Activated CD4-positive, alpha-beta T cell treated with anti-CD3 and anti-CD28 coated beads for 24 hours (primary cell): ENCODE results near the gene RIPK1.
A peak's percentile ranks its signal among the peaks of the same experiment; 100 is the strongest.
"Not testable (repeated sequence)": the region's sequence is repeated elsewhere in the genome, so short reads cannot be mapped to it uniquely, and the experiment has no call there.

Experiments used
- DNase-seq, 2 donors: peaks; one replicate each; pipeline ENCODE4 v3.0.0-alpha.2; 2020; ENCODE audit warnings: low read depth in 2 of 2

The RIPK1 gene

GRCh38 chr6:3068329-3069214 is at the start of gene RIPK1:
TSS of gene RIPK1 (plus strand) at chr6:3068494. CDS start at chr6:3076824, 8,330 bp downstream.
- DNase-seq: peak; percentile 89 to 91

DNA sequence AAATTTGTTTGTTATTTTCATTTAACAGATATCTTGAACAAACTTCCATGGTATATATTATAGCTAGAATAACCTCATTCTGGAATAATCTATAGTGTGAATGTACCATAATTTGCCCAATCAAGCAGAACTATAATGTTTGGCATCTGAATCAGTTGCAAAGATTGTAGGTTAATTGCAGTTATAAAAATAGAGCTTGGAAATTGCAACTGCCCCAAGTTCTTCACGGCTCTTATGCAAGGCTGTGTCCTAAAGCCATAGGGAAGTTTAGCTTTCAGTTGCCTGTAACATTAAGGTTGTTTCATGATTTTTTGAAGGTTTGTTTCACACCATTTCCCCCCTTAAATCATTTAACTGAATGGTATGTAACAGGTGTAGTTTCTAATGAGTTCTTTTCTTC is 49.2 kb upstream of the RIPK1 start:
- no peak for DNase-seq

DNA sequence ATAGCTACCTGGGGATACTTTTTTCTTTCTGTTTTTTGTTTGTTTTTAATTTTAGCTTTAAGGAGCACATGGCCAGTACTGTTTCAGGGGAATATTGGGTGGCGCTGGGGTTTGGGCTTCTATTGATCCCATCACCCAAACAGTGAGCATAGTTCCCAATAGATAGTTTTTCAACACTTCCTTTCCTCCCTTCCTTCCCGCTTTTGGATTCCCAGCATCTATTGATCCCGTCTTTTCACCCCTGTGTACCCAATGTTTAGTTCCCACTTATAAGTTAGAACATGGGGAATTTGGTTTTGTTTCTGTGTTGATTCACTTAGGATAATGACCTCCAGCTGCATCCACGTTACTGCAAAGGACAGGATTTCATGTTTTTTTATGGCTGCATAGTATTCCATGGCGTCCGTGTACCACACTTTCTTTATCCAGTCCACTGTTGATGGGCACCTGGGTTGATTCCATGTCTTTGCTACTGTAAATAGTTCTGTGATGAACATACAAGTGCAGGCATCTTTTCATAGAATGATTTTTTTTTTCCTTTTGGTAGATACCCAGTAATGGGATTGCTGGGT is 48.5 kb upstream of the RIPK1 start:
- no peak for DNase-seq

- DNase-seq: not testable (repeated sequence)
Measured at GRCh38 chr6:3020976-3021598, 47.2 kb upstream of the RIPK1 start.

DNA sequence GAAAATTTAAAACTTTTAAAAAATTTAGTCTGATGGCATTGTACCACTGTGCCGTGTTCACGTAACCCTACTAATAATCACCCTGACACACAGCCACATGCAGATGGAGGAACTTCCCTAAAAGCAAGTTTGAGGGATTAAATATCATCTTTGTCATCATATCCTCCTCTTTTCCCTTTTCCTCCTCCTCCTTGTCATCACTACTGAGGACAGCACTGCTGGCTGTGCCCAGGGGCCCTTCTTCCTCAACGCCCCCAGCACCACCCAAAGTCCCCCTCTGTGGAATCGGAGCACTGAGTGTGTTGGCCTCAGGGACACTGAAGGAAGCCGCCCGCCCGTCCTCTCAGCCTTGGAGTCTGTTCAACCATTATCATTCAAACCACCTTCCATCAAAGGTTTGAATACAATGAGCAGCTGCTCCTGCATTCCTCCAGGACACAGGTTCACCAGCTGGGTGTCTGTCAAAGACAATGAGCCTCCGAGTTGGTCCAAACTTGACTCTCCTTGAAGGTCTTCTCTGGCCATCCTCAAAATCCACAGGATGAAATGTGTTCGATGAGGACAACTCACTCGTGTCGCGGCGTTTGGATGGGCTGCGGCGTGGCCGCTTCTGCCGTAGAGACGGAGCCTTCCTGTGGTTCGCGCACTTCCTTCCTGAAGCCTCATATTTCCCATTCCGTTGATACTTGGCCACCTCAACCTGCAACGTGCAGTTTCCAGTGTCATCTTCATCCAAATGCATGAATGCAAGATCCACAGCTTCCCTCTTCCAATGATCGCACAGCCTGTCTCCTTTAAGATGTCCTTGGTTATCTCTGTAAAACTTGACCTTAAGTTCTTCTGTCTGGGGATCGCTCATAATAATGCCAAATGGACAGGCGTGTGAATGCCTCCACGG is 45.3 kb upstream of the RIPK1 start:
- peak in 1 of 2 donors; percentile 28 for DNase-seq

GRCh38 chr6:3023663-3024483 is 44.4 kb upstream of the RIPK1 start:
- peak; percentile 83 to 84 for DNase-seq

GRCh38 chr6:3026791-3027626 is 41.3 kb upstream of the RIPK1 start:
- no peak for DNase-seq

DNA sequence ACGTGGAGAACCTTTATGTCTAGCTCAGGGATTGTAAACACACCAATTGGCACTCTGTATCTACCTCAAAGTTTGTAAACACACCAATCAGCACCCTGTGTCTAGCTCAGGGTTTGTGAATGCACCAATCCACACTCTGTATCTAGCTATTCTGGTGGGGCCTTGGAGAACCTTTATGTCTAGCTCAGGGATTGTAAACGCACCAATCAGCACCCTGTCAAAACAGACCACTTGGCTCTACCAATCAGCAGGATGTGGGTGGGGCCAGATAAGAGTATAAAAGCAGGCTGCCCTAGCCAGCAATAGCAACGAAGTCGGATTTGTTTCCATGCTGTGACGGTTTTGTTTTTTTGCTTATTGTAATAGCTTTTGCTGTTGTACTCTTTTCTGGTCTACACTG is 40.1 kb upstream of the RIPK1 start:
- DNase-seq: not testable (repeated sequence)

GRCh38 chr6:3031857-3032640 is 36.2 kb upstream of the RIPK1 start:
- no peak for DNase-seq

DNA sequence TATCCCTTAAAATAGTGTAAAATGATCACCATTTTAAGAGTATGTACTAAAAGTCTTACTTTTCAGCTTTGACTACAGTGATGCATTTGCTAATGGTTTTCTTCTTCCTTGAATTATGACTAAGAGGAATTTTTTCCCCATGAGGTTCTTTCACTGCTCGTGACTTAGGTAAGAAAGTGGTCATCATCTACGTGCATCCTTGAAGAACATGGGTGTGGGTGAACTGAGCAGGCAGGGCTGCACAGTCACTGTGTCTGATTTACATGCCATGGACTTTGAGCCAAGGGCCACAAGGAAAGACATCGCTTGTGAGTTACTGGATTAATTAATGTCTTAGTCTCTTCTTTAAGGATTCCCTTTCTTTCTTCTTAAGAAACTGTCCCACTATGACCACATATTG is 35.3 kb upstream of the RIPK1 start:
- DNase-seq: no peak

- no peak for DNase-seq
Measured at GRCh38 chr6:3033652-3034051, 34.6 kb upstream of the RIPK1 start.

- DNase-seq: no peak
Measured at GRCh38 chr6:3035397-3035796, 32.9 kb upstream of the RIPK1 start.

GRCh38 chr6:3036861-3037637 is 31.2 kb upstream of the RIPK1 start:
- DNase-seq: no peak

- no peak for DNase-seq
Measured at GRCh38 chr6:3037638-3038365, 30.5 kb upstream of the RIPK1 start.

GRCh38 chr6:3039384-3039783 is 28.9 kb upstream of the RIPK1 start:
- DNase-seq: no peak

DNA sequence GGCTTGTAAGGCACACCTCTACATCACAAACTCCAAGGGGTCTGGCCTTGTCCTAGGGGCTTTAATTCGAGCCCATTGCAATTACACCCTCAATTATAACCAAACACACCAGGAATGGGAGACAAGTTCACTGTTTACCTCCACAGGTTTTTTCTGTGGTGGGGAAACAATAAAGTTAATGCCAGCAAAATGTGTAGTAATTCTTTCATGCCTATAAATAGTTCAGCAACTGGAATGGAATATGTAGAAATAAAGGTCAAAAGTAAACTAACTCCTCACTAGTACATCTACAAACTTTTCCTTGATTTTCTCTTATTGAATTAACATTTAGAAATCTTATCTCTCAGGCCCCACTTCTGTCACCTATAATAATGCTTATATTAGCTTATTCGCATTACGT is 27.1 kb upstream of the RIPK1 start:
- no peak for DNase-seq

DNA sequence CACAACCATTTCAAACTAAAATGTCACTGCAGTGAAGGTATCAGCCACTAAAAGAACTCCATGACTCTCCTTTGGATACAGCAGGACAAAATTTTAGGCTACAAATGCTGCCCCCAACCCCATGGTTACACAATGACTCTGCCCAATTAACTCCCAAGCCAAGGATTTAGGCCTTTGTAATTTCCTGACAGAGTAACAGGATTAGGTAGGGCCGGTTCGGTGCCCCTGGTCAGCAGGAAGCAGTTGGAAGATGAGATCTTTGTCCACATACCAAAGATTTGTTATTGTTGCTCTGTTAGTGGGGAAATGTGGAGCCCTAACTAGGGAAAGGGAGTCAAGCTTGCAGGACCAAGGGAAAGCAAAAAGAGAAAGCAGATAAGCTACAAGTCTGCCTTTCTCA is 26.7 kb upstream of the RIPK1 start:
- DNase-seq: no peak

- no peak for DNase-seq
Measured at GRCh38 chr6:3045369-3045768, 22.9 kb upstream of the RIPK1 start.
